ENCODE results near the gene BMPR1B.

The BMPR1B gene

GRCh38 chr4:94741304-94741703 is 16.5 kb upstream of the BMPR1B start:
- H3K4me3 ChIP-seq (ENCODE audit: low read depth, low read length), result no peak overlapping the region
- DNase-seq (ENCODE audit: low read depth), result no peak
- no peak for TF ChIP-seq CTCF (IDR thresholded peaks at IDR 0.05; ENCODE audit: insufficient read depth, low read depth, low read length, missing control alignments)

GRCh38 chr4:94743838-94744237 is 13.9 kb upstream of the BMPR1B start:
- no peak for TF ChIP-seq CTCF (IDR thresholded peaks at IDR 0.05; ENCODE audit: insufficient read depth, low read depth, low read length, missing control alignments)

GRCh38 chr4:94744850-94745249 is 12.9 kb upstream of the BMPR1B start:
- TF ChIP-seq CTCF (IDR thresholded peaks at IDR 0.05; ENCODE audit: insufficient read depth, low read depth, low read length, missing control alignments), result no peak
- no peak overlapping the region for H3K4me3 ChIP-seq (ENCODE audit: low read depth, low read length)
- DNase-seq (ENCODE audit: low read depth), result no peak

More at GRCh38 chr4:94743838-94744237, 13.9 kb upstream of the BMPR1B start:
- H3K4me3 ChIP-seq (ENCODE audit: low read depth, low read length), result no peak overlapping the region
- DNase-seq (ENCODE audit: low read depth), result no peak

- H3K4me3 ChIP-seq (ENCODE audit: low read depth, low read length), result no peak overlapping the region
- no peak for TF ChIP-seq CTCF (IDR thresholded peaks at IDR 0.05; ENCODE audit: insufficient read depth, low read depth, low read length, missing control alignments)
Observed at GRCh38 chr4:94746746-94747145, 11.0 kb upstream of the BMPR1B start.

GRCh38 chr4:94758141-94758699 is 465 bp downstream of the BMPR1B start:
- DNase-seq (ENCODE audit: low read depth), result no peak
- no peak overlapping the region for H3K4me3 ChIP-seq (ENCODE audit: low read depth, low read length)
- no peak for TF ChIP-seq CTCF (IDR thresholded peaks at IDR 0.05; ENCODE audit: insufficient read depth, low read depth, low read length, missing control alignments)

More at GRCh38 chr4:94746746-94747145, 11.0 kb upstream of the BMPR1B start:
- no peak for DNase-seq (ENCODE audit: low read depth)

GRCh38 chr4:94758700-94759399 is 1.1 kb downstream of the BMPR1B start:
- no peak for TF ChIP-seq CTCF (IDR thresholded peaks at IDR 0.05; ENCODE audit: insufficient read depth, low read depth, low read length, missing control alignments)
- H3K4me3 ChIP-seq (ENCODE audit: low read depth, low read length), result no peak overlapping the region
- DNase-seq (ENCODE audit: low read depth), result no peak

Measured in GM12865 (cell line).